IMR-90 (cell line): ENCODE results near the gene NWD2. TPM values are rescaled to one million over a fixed set of nuclear protein-coding genes. Genes with fewer than 3 reads are reported as not detected.

Experiments used
- ATAC-seq: fragments of 200-7000 bp; cut with Tn5 transposase; 2 replicates; pipeline ENCODE4 v1.9.1; 2020; ENCODE audit warnings: low read depth, mild to moderate bottlenecking, moderate library complexity
- BruUV-seq: library from RNA; stranded (reverse); fragments of 400-500 nt; replicated peaks from 2 replicates; lab custom pipeline; 2021; lab: Mats Ljungman, UMichigan
- CTCF ChIA-PET: fragments of 300-600 bp; formaldehyde crosslinking; extraction: SDS; loops from one replicate; lab custom pipeline; 2021; ENCODE audit warnings: antibody characterized with exemption; lab: Yijun Ruan, JAX
- POLR2A ChIA-PET: fragments of 300-600 bp; sonication (Branson Sonifier 250); formaldehyde crosslinking; loops from one replicate; lab custom pipeline; 2022; ENCODE audit warnings: antibody characterized with exemption; ENCODE audit not compliant: unreplicated experiment; lab: Charles Lee
- DNase-seq: peaks from one replicate; pipeline ENCODE4 v3.0.0; 2013
- H2AFZ ChIP-seq: replicated peaks from 2 replicates; pipeline ENCODE3; 2013; ENCODE audit warnings: low read length, mild to moderate bottlenecking; ENCODE audit not compliant: poor library complexity
- H2AK5ac ChIP-seq: 2 replicates; pipeline ENCODE4 v1.6.1; 2013; ENCODE audit warnings: low read depth, low read length, inconsistent platforms
- H2AK9ac ChIP-seq: replicated peaks from 2 replicates; pipeline ENCODE3; 2013; ENCODE audit warnings: mild to moderate bottlenecking, low read depth, low read length, moderate library complexity; ENCODE audit not compliant: poor library complexity
- H2BK120ac ChIP-seq: 2 replicates; pipeline ENCODE4 v1.6.1; 2013; ENCODE audit warnings: low read depth, low read length, inconsistent platforms
- H2BK15ac ChIP-seq: 3 replicates; pipeline ENCODE4 v1.6.1; 2013; ENCODE audit warnings: low read depth, low read length, inconsistent platforms
- H2BK20ac ChIP-seq: 2 replicates; pipeline ENCODE4 v1.6.1; 2013; ENCODE audit warnings: low read depth, mild to moderate bottlenecking, inconsistent platforms, low read length, moderate library complexity
- H2BK5ac ChIP-seq: 2 replicates; pipeline ENCODE4 v1.6.1; 2013; ENCODE audit warnings: mild to moderate bottlenecking, low read depth, low read length, inconsistent platforms; ENCODE audit not compliant: poor library complexity, severe bottlenecking
- H3K14ac ChIP-seq: replicated peaks from 2 replicates; pipeline ENCODE4 v1.6.1; 2013; ENCODE audit warnings: low read depth, low read length, inconsistent platforms
- H3K18ac ChIP-seq: 2 replicates; pipeline ENCODE4 v1.6.1; 2013; ENCODE audit warnings: low read depth, low read length, control low read depth
- H3K23ac ChIP-seq: 2 replicates; pipeline ENCODE4 v1.6.1; 2013; ENCODE audit warnings: low read depth, low read length, inconsistent platforms
- H3K27ac ChIP-seq: 2 replicates; pipeline ENCODE4 v1.5.1; 2013; ENCODE audit warnings: mild to moderate bottlenecking, control low read depth, low read length; ENCODE audit not compliant: insufficient read depth
- H3K27me3 ChIP-seq: 2 replicates; pipeline ENCODE4 v1.6.1; 2013; ENCODE audit warnings: low read length; ENCODE audit not compliant: control insufficient read depth, insufficient read depth
- H3K36me3 ChIP-seq: 2 replicates; pipeline ENCODE4 v1.6.1; 2013; ENCODE audit warnings: low read length, mixed read lengths; ENCODE audit not compliant: control insufficient read depth, insufficient read depth
- H3K4ac ChIP-seq: 2 replicates; pipeline ENCODE4 v1.6.1; 2013; ENCODE audit warnings: low read depth, low read length, inconsistent platforms
- H3K4me1 ChIP-seq: 2 replicates; pipeline ENCODE4 v1.6.1; 2013; ENCODE audit warnings: low read length, mixed read lengths; ENCODE audit not compliant: control insufficient read depth, insufficient read depth
- H3K4me2 ChIP-seq: 2 replicates; pipeline ENCODE4 v1.6.1; 2013; ENCODE audit warnings: low read depth, mild to moderate bottlenecking, control low read depth, low read length, moderate library complexity
- H3K4me3 ChIP-seq: 2 replicates; pipeline ENCODE4 v1.5.1; 2013; ENCODE audit warnings: low read depth, mild to moderate bottlenecking, control low read depth, low read length, moderate library complexity; ENCODE audit not compliant: insufficient read depth
- H3K56ac ChIP-seq: 2 replicates; pipeline ENCODE4 v1.6.1; 2013; ENCODE audit warnings: low read length, inconsistent platforms; ENCODE audit not compliant: insufficient read depth; ENCODE audit errors: extremely low read depth
- H3K79me1 ChIP-seq, 2 experiments: 2 replicates each; pipeline ENCODE4 v1.6.1; 2013; ENCODE audit warnings: low read length in 2 of 2, inconsistent platforms in 1 of 2, low read depth in 1 of 2
- H3K9ac ChIP-seq: 2 replicates; pipeline ENCODE4 v1.6.1; 2013; ENCODE audit warnings: low read depth, low read length, control low read depth
- H3K9me1 ChIP-seq: 2 replicates; pipeline ENCODE4 v1.6.1; 2013; ENCODE audit warnings: low read length, inconsistent platforms; ENCODE audit not compliant: insufficient read depth
- H3K9me3 ChIP-seq: 2 replicates; pipeline ENCODE4 v1.6.1; 2013; ENCODE audit warnings: low read length; ENCODE audit not compliant: control insufficient read depth, insufficient read depth
- H4K20me1 ChIP-seq: 2 replicates; pipeline ENCODE4 v1.6.1; 2013; ENCODE audit warnings: low read length, inconsistent platforms; ENCODE audit not compliant: insufficient read depth
- H4K5ac ChIP-seq: 2 replicates; pipeline ENCODE4 v1.6.1; 2013; ENCODE audit warnings: mild to moderate bottlenecking, low read depth, low read length, control low read depth
- H4K8ac ChIP-seq, 2 experiments: 2 replicates each; pipeline ENCODE4 v1.6.1; 2013; ENCODE audit warnings: low read depth in 2 of 2, low read length in 2 of 2, control low read depth in 1 of 2, inconsistent platforms in 1 of 2
- H4K91ac ChIP-seq: 2 replicates; pipeline ENCODE4 v1.6.1; 2013; ENCODE audit warnings: low read depth, low read length, inconsistent platforms; ENCODE audit not compliant: insufficient read depth
- BHLHE40 ChIP-seq: fragments of 150-350 bp; IDR thresholded peaks from 2 replicates; pipeline ENCODE4 v1.6.1; 2016; ENCODE audit warnings: mild to moderate bottlenecking, low read depth, low read length
- CEBPB ChIP-seq: IDR thresholded peaks from 2 replicates; pipeline ENCODE4 v1.6.1; 2012; ENCODE audit warnings: low read depth, low read length, improper control_type of control experiment
- CHD1 ChIP-seq: IDR thresholded peaks from 2 replicates; pipeline ENCODE4 v1.6.1; 2012; ENCODE audit warnings: low read depth, low read length, improper control_type of control experiment
- ELK1 ChIP-seq: fragments of 150-350 bp; IDR thresholded peaks from 2 replicates; pipeline ENCODE4 v1.6.1; 2016; ENCODE audit warnings: low read depth, mild to moderate bottlenecking, low read length, moderate library complexity, borderline replicate concordance
- FOS ChIP-seq: fragments of 150-350 bp; IDR thresholded peaks from 2 replicates; pipeline ENCODE4 v1.6.1; 2016; ENCODE audit warnings: low read depth, low read length
- MAFK ChIP-seq: IDR thresholded peaks from 2 replicates; pipeline ENCODE4 v1.6.1; 2012; ENCODE audit warnings: low read depth, low read length, improper control_type of control experiment
- MAZ ChIP-seq: IDR thresholded peaks from 2 replicates; pipeline ENCODE4 v1.6.1; 2012; ENCODE audit warnings: low read depth, mild to moderate bottlenecking, low read length, improper control_type of control experiment, moderate library complexity, borderline replicate concordance
- MXI1 ChIP-seq: IDR thresholded peaks from 2 replicates; pipeline ENCODE4 v1.6.1; 2012; ENCODE audit warnings: low read depth, mild to moderate bottlenecking, low read length, moderate library complexity, borderline replicate concordance
- NFE2L2 ChIP-seq: fragments of 150-350 bp; IDR thresholded peaks from 2 replicates; pipeline ENCODE4 v1.6.1; 2016; ENCODE audit warnings: low read depth, mild to moderate bottlenecking, low read length
- POLR2A ChIP-seq: IDR thresholded peaks from 2 replicates; pipeline ENCODE4 v1.6.1; 2012; ENCODE audit warnings: mild to moderate bottlenecking, low read depth, low read length
- RAD21 ChIP-seq: IDR thresholded peaks from 2 replicates; pipeline ENCODE4 v1.6.1; 2012; ENCODE audit warnings: low read length, improper control_type of control experiment
- RCOR1 ChIP-seq: IDR thresholded peaks from 2 replicates; pipeline ENCODE4 v1.6.1; 2012; ENCODE audit warnings: mild to moderate bottlenecking, low read length, improper control_type of control experiment; ENCODE audit not compliant: insufficient replicate concordance
- RFX5 ChIP-seq: IDR thresholded peaks from 2 replicates; pipeline ENCODE4 v1.8.0; 2012; ENCODE audit warnings: low read depth, mild to moderate bottlenecking, low read length, moderate library complexity
- SMC3 ChIP-seq: fragments of 150-350 bp; IDR thresholded peaks from 2 replicates; pipeline ENCODE4 v1.6.1; 2016; ENCODE audit warnings: low read depth, mild to moderate bottlenecking, antibody characterized with exemption, low read length, moderate library complexity
- USF2 ChIP-seq: fragments of 150-350 bp; IDR thresholded peaks from 2 replicates; pipeline ENCODE4 v1.6.1; 2017; ENCODE audit warnings: mild to moderate bottlenecking, antibody characterized with exemption, low read length, low read depth
- WGBS, 2 experiments: methylation state at CpG; one replicate each; pipeline versions ENCODE4 v1.1.5 to v1.1.7; 2013; ENCODE audit warnings: missing lambda C conversion rate in 2 of 2; ENCODE audit not compliant: insufficient read length in 1 of 2; ENCODE audit errors: extremely low coverage in 2 of 2; 5-methylcytosine and 5-hydroxymethylcytosine counted together
- dilution Hi-C: fragments of 300-500 bp; cut with HindIII; formaldehyde crosslinking; loops from one replicate; pipeline ENCODE4 v1.14.3; 2018; ENCODE audit warnings: low sequenced_read_pairs; ENCODE audit not compliant: unreplicated experiment
- in situ Hi-C: fragments of 300-500 bp; cut with MboI; formaldehyde crosslinking; loops from 3 replicates; pipeline ENCODE4 v1.14.3; 2019; ENCODE audit warnings: low sequenced_read_pairs, inconsistent platforms, mixed read lengths
- intact Hi-C: fragments of 100-400 bp; cut with micrococcal nuclease; formaldehyde crosslinking; loops from 2 replicates; pipeline ENCODE4 v1.10.0; 2022
- polyA plus RNA-seq, 3 experiments: library from polyadenylated mRNA; depleted of rRNA; stranded (reverse); fragments of >200 nt; gene quantifications; 2 replicates each; pipeline ENCODE4 v1.2.3, GENCODE V29; 2012; ENCODE audit warnings: low replicate concordance in 1 of 3
- total RNA-seq: library from RNA; depleted of rRNA; stranded (reverse); fragments of >200 nt; gene quantifications from 2 replicates; pipeline ENCODE4 v1.2.3, GENCODE V29; 2012
- TF ChIP-seq, protein P1 (sequence below): conservative IDR thresholded peaks from 2 replicates; pipeline ENCODE4 v1.5.1; 2012; ENCODE audit warnings: mild to moderate bottlenecking, low read depth, low read length, improper control_type of control experiment

NWD2 gene
- total and polyA plus RNA-seq, 2 of the 4 experiments (the other 2 are of a cell fraction) = not detected

GRCh38 chr4:37438564-37439279 is 194.2 kb downstream of the NWD2 start:
- Histone ChIP-seq H3K9me3 (no peaks in the 10 kb centered on the region), H3K27me3 (no peaks in the 10 kb centered on the region), H3K4me1 (no peaks in the 10 kb centered on the region), H2AK9ac (no peak overlapping the region), H3K79me1 (no peaks in the 10 kb centered on the region), H3K56ac (no peak overlapping the region), H3K18ac (no peak overlapping the region), H4K5ac (no peak overlapping the region), H4K91ac (no peak overlapping the region), H3K9me1 (no peaks in the 10 kb centered on the region), H2BK20ac (no peak overlapping the region), H2BK5ac (no peak overlapping the region), H4K20me1 (no peaks in the 10 kb centered on the region), H2AK5ac (no peak overlapping the region), H3K4me3 (no peak overlapping the region), H3K23ac (no peak overlapping the region), H3K4ac (no peak overlapping the region), H2BK120ac (no peak overlapping the region), H4K8ac (no peak overlapping the region), H3K9ac (no peak overlapping the region), H3K36me3 (no peaks in the 10 kb centered on the region), H2AFZ (no peak overlapping the region), H3K14ac (no peak overlapping the region), H3K4me2 (no peak overlapping the region), H2BK15ac (no peak overlapping the region), H3K27ac (no peak overlapping the region)
- POLR2A ChIA-PET = no interaction called here
- dilution Hi-C loops = no loop called here
- CTCF ChIA-PET = no interaction called here
- DNase-seq (no peak), ATAC-seq (no peak)
- intact Hi-C loops = no loop called here
- TF ChIP-seq POLR2A (no peak), FOS (no peak), MAFK (no peak), RAD21 (no peak), RFX5 (no peak), ELK1 (no peak), MAZ (no peak), MXI1 (no peak), NFE2L2 (no peak), BHLHE40 (no peak), RCOR1 (no peak), SMC3 (no peak), CEBPB (no peak; the same call in none of the 2 replicates), USF2 (no peak), CHD1 (no peak)
- TF ChIP-seq, protein P1, sequence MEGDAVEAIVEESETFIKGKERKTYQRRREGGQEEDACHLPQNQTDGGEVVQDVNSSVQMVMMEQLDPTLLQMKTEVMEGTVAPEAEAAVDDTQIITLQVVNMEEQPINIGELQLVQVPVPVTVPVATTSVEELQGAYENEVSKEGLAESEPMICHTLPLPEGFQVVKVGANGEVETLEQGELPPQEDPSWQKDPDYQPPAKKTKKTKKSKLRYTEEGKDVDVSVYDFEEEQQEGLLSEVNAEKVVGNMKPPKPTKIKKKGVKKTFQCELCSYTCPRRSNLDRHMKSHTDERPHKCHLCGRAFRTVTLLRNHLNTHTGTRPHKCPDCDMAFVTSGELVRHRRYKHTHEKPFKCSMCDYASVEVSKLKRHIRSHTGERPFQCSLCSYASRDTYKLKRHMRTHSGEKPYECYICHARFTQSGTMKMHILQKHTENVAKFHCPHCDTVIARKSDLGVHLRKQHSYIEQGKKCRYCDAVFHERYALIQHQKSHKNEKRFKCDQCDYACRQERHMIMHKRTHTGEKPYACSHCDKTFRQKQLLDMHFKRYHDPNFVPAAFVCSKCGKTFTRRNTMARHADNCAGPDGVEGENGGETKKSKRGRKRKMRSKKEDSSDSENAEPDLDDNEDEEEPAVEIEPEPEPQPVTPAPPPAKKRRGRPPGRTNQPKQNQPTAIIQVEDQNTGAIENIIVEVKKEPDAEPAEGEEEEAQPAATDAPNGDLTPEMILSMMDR = no peak
- WGBS, 2 experiments = no CpG with 5 or more reads among the region's 8 CpGs
- BruUV-seq = no TSS peak
- in situ Hi-C loops = no loop called here
